Muscle of leg (tissue), 9 donors: ENCODE measurements around the gene OR51V1. TPM values are rescaled to one million over a fixed set of nuclear protein-coding genes. Genes with fewer than 3 reads are reported as not detected.

ENCODE experiments used
- polyA plus RNA-seq, 8 donors: library from polyadenylated mRNA; unstranded; fragments of 120-200 nt; gene quantifications; one replicate each; pipeline versions ENCODE4 v1.2.1 to v1.2.3, GENCODE V29; 2013; ENCODE audit warnings: inconsistent platforms in 1 of 8, low replicate concordance in 1 of 8; ENCODE audit not compliant: insufficient read length in 8 of 8, insufficient read depth in 1 of 8
- total RNA-seq: library from RNA; stranded (reverse); fragments of 120-200 nt; gene quantifications from one replicate; pipeline ENCODE4 v1.2.4, GENCODE V29; 2013

The OR51V1 gene
- total and polyA plus RNA-seq, 9 donors, result not detected

Other genes with a start within 250 kb of the OR51V1 start
- gene OR51A2, start 245.0 kb downstream of the OR51V1 start, total RNA-seq, result not detected
- not detected for gene OR51A2, start 245.0 kb downstream of the OR51V1 start, polyA plus RNA-seq
- gene OR51L1, start 205.8 kb downstream of the OR51V1 start, total RNA-seq, result not detected
- gene OR51L1, start 205.8 kb downstream of the OR51V1 start, polyA plus RNA-seq, result under 1 TPM in 2 of 8 donors, not detected in 6; 0.01 to 0.12 TPM
- gene OR52J3, start 154.2 kb downstream of the OR51V1 start, total RNA-seq, result not detected
- not detected for gene OR52J3, start 154.2 kb downstream of the OR51V1 start, polyA plus RNA-seq
- not detected for gene OR52E2, start 141.1 kb downstream of the OR51V1 start, total RNA-seq
- not detected for gene OR52E2, start 141.1 kb downstream of the OR51V1 start, polyA plus RNA-seq
- not detected for gene OR52E1, start 131.1 kb downstream of the OR51V1 start, total RNA-seq
- gene OR52E1, start 131.1 kb downstream of the OR51V1 start, polyA plus RNA-seq, result not detected
- gene OR52A5, start 62.3 kb downstream of the OR51V1 start, total RNA-seq, result not detected
- not detected for gene OR52A5, start 62.3 kb downstream of the OR51V1 start, polyA plus RNA-seq
- gene OR52A1, start 45.9 kb downstream of the OR51V1 start, total RNA-seq, result not detected
- under 1 TPM in 6 of 8 donors, not detected in 2; 0.01 to 0.03 (median 0.01) TPM for gene OR52A1, start 45.9 kb downstream of the OR51V1 start, polyA plus RNA-seq
- gene HBB, start 26.4 kb upstream of the OR51V1 start, total RNA-seq, result 755 TPM
- gene HBB, start 26.4 kb upstream of the OR51V1 start, polyA plus RNA-seq, result 100 to 1,000 TPM; 217 to 965 (median 589) TPM
- not detected for gene HBD, start 33.8 kb upstream of the OR51V1 start, total RNA-seq
- 1 to 10 TPM in 1 of 8 donors, under 1 TPM in 5, not detected in 2; 0.39 to 1.0 (median 0.58) TPM for gene HBD, start 33.8 kb upstream of the OR51V1 start, polyA plus RNA-seq
- 1,078 TPM for gene HBG1, start 49.2 kb upstream of the OR51V1 start, total RNA-seq
- gene HBG1, start 49.2 kb upstream of the OR51V1 start, polyA plus RNA-seq, result 1,000 to 10,000 TPM in 2 of 8 donors, 10 to 100 TPM in 6; 12.5 to 3,398 (median 25.4) TPM
- gene HBG2, start 54.1 kb upstream of the OR51V1 start, total RNA-seq, result 9,238 TPM
- gene HBG2, start 54.1 kb upstream of the OR51V1 start, polyA plus RNA-seq, result over 10,000 TPM in 1 of 8 donors, 1,000 to 10,000 TPM in 7; 2,843 to 13,943 (median 6,695) TPM
- 10.3 TPM for gene HBE1, start 69.3 kb upstream of the OR51V1 start, total RNA-seq
- gene HBE1, start 69.3 kb upstream of the OR51V1 start, polyA plus RNA-seq, result 10 to 100 TPM in 7 of 8 donors, 1 to 10 TPM in 1; 6.7 to 64.8 (median 19.8) TPM
- 0.09 TPM for gene OR51B4, start 101.3 kb upstream of the OR51V1 start, total RNA-seq
- under 1 TPM in 2 of 8 donors, not detected in 6; 0.13 to 0.18 TPM for gene OR51B4, start 101.3 kb upstream of the OR51V1 start, polyA plus RNA-seq
- gene OR51B2, start 123.6 kb upstream of the OR51V1 start, total RNA-seq, result 0.09 TPM
- not detected for gene OR51B2, start 123.6 kb upstream of the OR51V1 start, polyA plus RNA-seq
- gene OR51B5, start 142.8 kb upstream of the OR51V1 start, total RNA-seq, result 0.31 TPM
- under 1 TPM in 3 of 8 donors, not detected in 5; 0.20 to 0.28 (median 0.26) TPM for gene OR51B5, start 142.8 kb upstream of the OR51V1 start, polyA plus RNA-seq
- gene OR51B6, start 150.8 kb upstream of the OR51V1 start, total RNA-seq, result not detected
- not detected for gene OR51B6, start 150.8 kb upstream of the OR51V1 start, polyA plus RNA-seq
- not detected for gene OR51M1, start 183.1 kb upstream of the OR51V1 start, total RNA-seq
- gene OR51M1, start 183.1 kb upstream of the OR51V1 start, polyA plus RNA-seq, result not detected
- gene OR51Q1, start 221.4 kb upstream of the OR51V1 start, total RNA-seq, result not detected
- not detected for gene OR51Q1, start 221.4 kb upstream of the OR51V1 start, polyA plus RNA-seq
- gene OR51I1, start 240.8 kb upstream of the OR51V1 start, total RNA-seq, result not detected
- not detected for gene OR51I1, start 240.8 kb upstream of the OR51V1 start, polyA plus RNA-seq
- not detected for gene OR51I2, start 248.6 kb upstream of the OR51V1 start, total RNA-seq
- not detected for gene OR51I2, start 248.6 kb upstream of the OR51V1 start, polyA plus RNA-seq